ENCODE results near the gene SI.
"Not testable (repeated sequence)": the region's sequence is repeated elsewhere in the genome, so short reads cannot be mapped to it uniquely, and the experiment has no call there.

Gene SI

GRCh38 chr3:165078293-165078692 is at the start of gene SI:
TSS of gene SI (minus strand) at chr3:165078496. CDS start at chr3:165076012, 2,484 bp downstream.
- DNase-seq (ENCODE audit: low spot score): peak; percentile 4

- no peak for DNase-seq (ENCODE audit: low spot score)
These were observed 47.5 kb upstream of the SI start for GRCh38 chr3:165125836-165126235.

- DNase-seq (ENCODE audit: low spot score): no peak
These were observed 33.1 kb upstream of the SI start for GRCh38 chr3:165111401-165111800.

GRCh38 chr3:165103616-165104015 is 25.3 kb upstream of the SI start:
- DNase-seq (ENCODE audit: low spot score): no peak

- DNase-seq (ENCODE audit: low spot score): no peak
These were observed 4.4 kb upstream of the SI start for GRCh38 chr3:165082650-165083049.

GRCh38 chr3:165081183-165081582 is 2.9 kb upstream of the SI start:
- DNase-seq (ENCODE audit: low spot score): no peak

GRCh38 chr3:165075695-165076094 is 2.6 kb downstream of the SI start:
- no peak for DNase-seq (ENCODE audit: low spot score)

- no peak for DNase-seq (ENCODE audit: low spot score)
These were observed 7.6 kb downstream of the SI start for GRCh38 chr3:165070682-165071081.

GRCh38 chr3:165056510-165056909 is 21.8 kb downstream of the SI start:
- DNase-seq (ENCODE audit: low spot score): no peak

- DNase-seq (ENCODE audit: low spot score): no peak
These were observed 38.1 kb downstream of the SI start for GRCh38 chr3:165040186-165040585.

- no peak for DNase-seq (ENCODE audit: low spot score)
These were observed 66.7 kb downstream of the SI start for GRCh38 chr3:165011557-165011956.

- DNase-seq (ENCODE audit: low spot score): peak; percentile 0
These were observed 93.3 kb downstream of the SI start for GRCh38 chr3:164984947-164985346.

- DNase-seq (ENCODE audit: low spot score): no peak
These were observed 115.7 kb downstream of the SI start for GRCh38 chr3:164962610-164963009.

- DNase-seq (ENCODE audit: low spot score): no peak
These were observed 125.3 kb downstream of the SI start for GRCh38 chr3:164952966-164953365.

GRCh38 chr3:164951403-164951802 is 126.9 kb downstream of the SI start:
- not testable (repeated sequence) for DNase-seq (ENCODE audit: low spot score)

- DNase-seq (ENCODE audit: low spot score): no peak
These were observed 137.6 kb downstream of the SI start for GRCh38 chr3:164940745-164941144.

- DNase-seq (ENCODE audit: low spot score): no peak
These were observed 148.7 kb downstream of the SI start for GRCh38 chr3:164929642-164930041.
